ENCODE measurements around the gene KCNQ1.
"Not testable (repeated sequence)": the region's sequence is repeated elsewhere in the genome, so short reads cannot be mapped to it uniquely, and the experiment has no call there.

Gene KCNQ1

DNA sequence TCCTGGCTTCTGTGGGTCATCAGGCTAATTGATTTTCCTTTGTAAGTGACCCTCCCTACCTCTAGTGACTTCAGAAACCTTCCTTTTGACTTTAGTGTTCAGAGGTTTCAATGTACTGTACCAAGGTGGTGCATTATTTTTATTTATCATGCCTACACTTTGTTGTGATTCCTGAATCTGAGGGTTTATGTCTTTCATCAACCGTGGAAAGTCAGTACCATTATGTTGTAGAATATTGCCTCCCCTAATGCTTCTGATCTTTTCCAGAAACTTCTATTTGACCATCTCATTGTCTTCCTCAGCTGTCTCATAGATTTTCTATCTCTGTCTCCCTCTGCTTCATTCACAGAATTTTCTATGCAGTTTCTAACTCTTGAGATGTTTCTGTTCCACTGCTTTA, 149.5 kb downstream of the KCNQ1 start:
- TF ChIP-seq POLR2AphosphoS5 (IDR thresholded peaks at IDR 0.05; ENCODE audit: low read depth, low read length) (no peak), TAF1 (IDR thresholded peaks at IDR 0.05; ENCODE audit: borderline replicate concordance, low read depth, low read length) (no peak), POLR2A (IDR thresholded peaks at IDR 0.05; ENCODE audit: low read depth, low read length) (no peak)
- FAIRE-seq (peak; percentile 51), DNase-seq (ENCODE audit: insufficient read length) (no peak)

GRCh38 chr11:2595204-2595603, 150.4 kb downstream of the KCNQ1 start:
- TF ChIP-seq TAF1 (IDR thresholded peaks at IDR 0.05; ENCODE audit: borderline replicate concordance, low read depth, low read length) = no peak
- DNase-seq (ENCODE audit: insufficient read length) = no peak
- no peak for FAIRE-seq

- no peak for FAIRE-seq
- DNase-seq (ENCODE audit: insufficient read length) = no peak
- TF ChIP-seq POLR2AphosphoS5 (IDR thresholded peaks at IDR 0.05; ENCODE audit: low read depth, low read length) (no peak), POLR2A (IDR thresholded peaks at IDR 0.05; ENCODE audit: low read depth, low read length) (no peak), TAF1 (IDR thresholded peaks at IDR 0.05; ENCODE audit: borderline replicate concordance, low read depth, low read length) (no peak)
Observed at GRCh38 chr11:2599561-2600189, 154.9 kb downstream of the KCNQ1 start.

DNA sequence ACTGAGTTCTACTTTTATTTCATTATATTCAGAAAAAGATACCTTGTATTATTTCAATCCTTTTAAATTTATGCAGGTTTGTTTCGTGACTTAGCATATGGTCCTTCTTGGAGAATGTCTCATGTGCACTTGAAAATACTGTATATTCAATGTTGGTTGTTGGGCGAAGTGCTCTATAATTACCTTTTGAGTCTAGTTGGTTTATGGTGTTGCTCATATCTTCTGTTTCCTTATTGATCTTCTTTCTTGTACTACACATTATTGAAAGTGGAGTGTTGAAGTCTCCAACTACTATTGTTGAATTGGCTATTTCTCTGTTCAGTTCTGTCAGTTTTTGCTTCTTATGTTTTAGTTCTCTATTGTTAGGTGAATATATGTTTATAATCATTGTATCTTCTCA, 164.5 kb downstream of the KCNQ1 start:
- no peak for DNase-seq (ENCODE audit: insufficient read length)
- FAIRE-seq = no peak
- TF ChIP-seq POLR2AphosphoS5 (IDR thresholded peaks at IDR 0.05; ENCODE audit: low read depth, low read length) = no peak

GRCh38 chr11:2612884-2613571, 168.2 kb downstream of the KCNQ1 start:
- no peak for TF ChIP-seq POLR2AphosphoS5 (IDR thresholded peaks at IDR 0.05; ENCODE audit: low read depth, low read length)
- no peak for TF ChIP-seq TAF1 (IDR thresholded peaks at IDR 0.05; ENCODE audit: borderline replicate concordance, low read depth, low read length)
- TF ChIP-seq POLR2A (IDR thresholded peaks at IDR 0.05; ENCODE audit: low read depth, low read length) = no peak
- FAIRE-seq = peak; percentile 36
- no peak for DNase-seq (ENCODE audit: insufficient read length)

- DNase-seq (ENCODE audit: insufficient read length) (no peak), FAIRE-seq (peak; percentile 83)
- TF ChIP-seq POLR2AphosphoS5 (IDR thresholded peaks at IDR 0.05; ENCODE audit: low read depth, low read length) = no peak
Observed at GRCh38 chr11:2621894-2622293, 177.1 kb downstream of the KCNQ1 start.

- no peak for DNase-seq (ENCODE audit: insufficient read length)
- TF ChIP-seq POLR2A (IDR thresholded peaks at IDR 0.05; ENCODE audit: low read depth, low read length) = no peak
- no peak for FAIRE-seq
Observed at GRCh38 chr11:2625183-2625582, 180.4 kb downstream of the KCNQ1 start.

DNA sequence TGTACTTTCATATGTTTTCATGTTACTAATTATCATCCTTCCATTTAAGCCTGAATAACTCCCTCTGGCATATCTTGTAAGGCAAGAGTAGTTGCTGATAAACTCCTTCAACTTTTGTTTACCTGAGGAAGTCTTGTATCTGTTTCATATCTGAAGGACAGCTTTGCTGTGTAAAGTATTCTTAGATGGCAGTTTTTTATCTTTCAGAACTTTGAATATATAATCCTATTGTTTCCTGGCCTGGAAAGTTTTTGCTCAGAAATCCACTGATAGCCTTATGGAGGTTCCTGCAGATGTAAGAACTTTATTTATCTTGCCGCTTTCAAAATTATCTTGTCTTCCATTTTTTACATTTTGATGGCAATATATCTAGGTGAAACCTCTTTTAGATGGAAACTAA, 185.9 kb downstream of the KCNQ1 start:
- TF ChIP-seq TAF1 (IDR thresholded peaks at IDR 0.05; ENCODE audit: borderline replicate concordance, low read depth, low read length) (no peak), POLR2AphosphoS5 (IDR thresholded peaks at IDR 0.05; ENCODE audit: low read depth, low read length) (no peak), POLR2A (IDR thresholded peaks at IDR 0.05; ENCODE audit: low read depth, low read length) (no peak)
- FAIRE-seq = no peak
- no peak for DNase-seq (ENCODE audit: insufficient read length)

DNA sequence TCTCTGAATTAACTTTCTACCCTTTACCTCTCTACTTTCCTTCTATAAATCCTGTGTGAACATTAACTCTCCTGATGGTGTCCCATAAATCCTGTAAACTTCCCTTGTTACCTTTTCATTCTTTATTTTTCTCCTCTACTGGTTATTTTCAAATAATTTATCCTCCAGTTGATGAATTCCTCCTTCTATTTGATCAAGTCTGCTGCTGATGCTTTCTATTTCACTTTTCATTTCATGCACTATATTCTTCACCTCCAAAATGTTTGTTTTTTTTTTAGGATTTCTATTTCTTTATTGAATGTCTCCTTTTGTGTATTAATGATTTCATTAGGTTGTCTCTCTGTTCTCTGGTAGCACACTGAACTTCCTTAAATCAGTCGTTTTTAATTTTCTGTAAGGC, 186.4 kb downstream of the KCNQ1 start:
- FAIRE-seq (no peak), DNase-seq (ENCODE audit: insufficient read length) (no peak)
- no peak for TF ChIP-seq POLR2AphosphoS5 (IDR thresholded peaks at IDR 0.05; ENCODE audit: low read depth, low read length)
- TF ChIP-seq TAF1 (IDR thresholded peaks at IDR 0.05; ENCODE audit: borderline replicate concordance, low read depth, low read length) = no peak
- TF ChIP-seq POLR2A (IDR thresholded peaks at IDR 0.05; ENCODE audit: low read depth, low read length) = no peak

DNA sequence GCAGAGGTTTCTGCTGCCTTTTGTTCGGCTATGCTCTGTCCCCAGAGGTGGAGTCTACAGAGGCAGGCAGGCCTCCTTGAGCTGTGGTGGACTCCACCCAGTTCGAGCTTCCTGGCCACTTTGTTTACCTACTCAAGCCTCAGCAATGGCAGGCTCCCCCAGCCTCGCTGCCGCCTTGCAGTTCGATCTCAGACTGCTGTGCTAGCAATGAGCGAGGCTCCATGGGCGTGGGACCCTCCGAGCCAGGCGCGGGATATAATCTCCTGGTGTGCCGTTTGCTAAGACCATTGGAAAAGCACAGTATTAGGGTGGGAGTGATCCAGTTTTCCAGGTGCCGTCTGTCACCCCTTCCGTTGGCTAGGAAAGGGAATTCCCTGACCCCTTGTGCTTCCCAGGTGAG, 195.0 kb downstream of the KCNQ1 start:
- not testable (repeated sequence) for DNase-seq (ENCODE audit: insufficient read length)

DNA sequence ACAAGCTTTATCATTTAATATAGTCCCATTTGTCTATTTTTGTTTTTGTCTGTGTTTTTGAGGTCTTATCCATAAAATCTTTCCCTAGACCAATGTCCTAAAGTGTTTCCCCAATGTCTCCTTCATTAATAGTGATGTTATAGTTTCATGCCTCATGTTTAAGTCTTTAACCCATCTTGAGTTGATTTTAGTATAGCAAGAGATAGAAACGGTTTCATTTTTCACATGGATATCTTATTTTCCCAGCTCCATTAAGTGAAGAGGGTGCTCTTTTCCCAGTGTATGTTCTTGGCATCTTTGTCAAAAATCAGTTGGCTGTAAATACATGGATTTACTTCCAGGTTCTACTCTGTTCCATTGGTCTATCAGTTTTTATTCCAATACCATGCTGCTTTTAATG, 196.8 kb downstream of the KCNQ1 start:
- no peak for FAIRE-seq
- TF ChIP-seq POLR2AphosphoS5 (IDR thresholded peaks at IDR 0.05; ENCODE audit: low read depth, low read length) (no peak), POLR2A (IDR thresholded peaks at IDR 0.05; ENCODE audit: low read depth, low read length) (no peak), TAF1 (IDR thresholded peaks at IDR 0.05; ENCODE audit: borderline replicate concordance, low read depth, low read length) (no peak)
- DNase-seq (ENCODE audit: insufficient read length) = no peak

More for the DNA sequence above, 195.0 kb downstream of the KCNQ1 start:
- FAIRE-seq = not testable (repeated sequence)

GRCh38 chr11:2643746-2644145, 198.9 kb downstream of the KCNQ1 start:
- no peak for TF ChIP-seq POLR2A (IDR thresholded peaks at IDR 0.05; ENCODE audit: low read depth, low read length)
- no peak for TF ChIP-seq TAF1 (IDR thresholded peaks at IDR 0.05; ENCODE audit: borderline replicate concordance, low read depth, low read length)
- TF ChIP-seq POLR2AphosphoS5 (IDR thresholded peaks at IDR 0.05; ENCODE audit: low read depth, low read length) = no peak
- DNase-seq (ENCODE audit: insufficient read length) (no peak), FAIRE-seq (no peak)

Data from GM12892 (cell line).